GF-D8 (cell line): Measurements from ENCODE around the gene KMT5B.

Source experiments
- DNase-seq: peaks from one replicate; lab custom pipeline; 2025; lab: John Stamatoyannopoulos, UW

The KMT5B gene

GRCh38 chr11:68181719-68182451 is 31.2 kb downstream of the KMT5B start:
- DNase-seq: no peak

- DNase-seq: no peak
Measured at GRCh38 chr11:68179847-68180246, 33.2 kb downstream of the KMT5B start.

- no peak for DNase-seq
Measured at GRCh38 chr11:68177877-68178276, 35.2 kb downstream of the KMT5B start.

- DNase-seq: no peak
Measured at GRCh38 chr11:68173926-68174325, 39.2 kb downstream of the KMT5B start.

- DNase-seq: no peak
Measured at GRCh38 chr11:68169442-68169841, 43.7 kb downstream of the KMT5B start.

- no peak for DNase-seq
Measured at GRCh38 chr11:68168694-68169093, 44.4 kb downstream of the KMT5B start.

GRCh38 chr11:68167474-68167873 is 45.6 kb downstream of the KMT5B start:
- DNase-seq: no peak

GRCh38 chr11:68166969-68167368 is 46.1 kb downstream of the KMT5B start:
- DNase-seq: no peak

GRCh38 chr11:68165601-68166000 is 47.5 kb downstream of the KMT5B start:
- no peak for DNase-seq

GRCh38 chr11:68164437-68164836 is 48.7 kb downstream of the KMT5B start:
- no peak for DNase-seq

- DNase-seq: no peak
Measured at GRCh38 chr11:68163691-68164090, 49.4 kb downstream of the KMT5B start.

GRCh38 chr11:68160100-68160695 is 52.9 kb downstream of the KMT5B start:
- DNase-seq: no peak

GRCh38 chr11:68159665-68160064 is 53.4 kb downstream of the KMT5B start:
- DNase-seq: no peak

GRCh38 chr11:68159161-68159560 is 53.9 kb downstream of the KMT5B start:
- DNase-seq: no peak

- no peak for DNase-seq
Measured at GRCh38 chr11:68158580-68158979, 54.5 kb downstream of the KMT5B start.

GRCh38 chr11:68153742-68154141 is 59.4 kb downstream of the KMT5B start:
- no peak for DNase-seq

GRCh38 chr11:68150037-68150436 is 63.1 kb downstream of the KMT5B start:
- no peak for DNase-seq

GRCh38 chr11:68149417-68149816 is 63.7 kb downstream of the KMT5B start:
- DNase-seq: no peak

GRCh38 chr11:68148879-68149278 is 64.2 kb downstream of the KMT5B start:
- DNase-seq: no peak

GRCh38 chr11:68148071-68148805 is 64.9 kb downstream of the KMT5B start:
- no peak for DNase-seq

- DNase-seq: peak; percentile 20
Measured at GRCh38 chr11:68146704-68147474, 66.2 kb downstream of the KMT5B start.

- DNase-seq: peak; percentile 16
Measured at GRCh38 chr11:68146010-68146540, 67.0 kb downstream of the KMT5B start.
